Neural cell (in vitro differentiated cells): ENCODE data around the gene POU6F2. TPM values are rescaled to one million over a fixed set of nuclear protein-coding genes. Genes with fewer than 3 reads are reported as not detected.
"Not testable (repeated sequence)": the region's sequence is repeated elsewhere in the genome, so short reads cannot be mapped to it uniquely, and the experiment has no call there.

Experiments used
- H2AFZ ChIP-seq: fragments of 200-600, 300-800 bp; sonication (generic), shearing (Covaris generic); 2 replicates; pipeline ENCODE4 v1.6.0; 2014; ENCODE audit warnings: low read depth, mild to moderate bottlenecking, antibody characterized with exemption, low read length, moderate library complexity
- H3F3A ChIP-seq: fragments of 200-600 bp; shearing (Covaris generic); 2 replicates; pipeline ENCODE4 v1.6.1; 2016; ENCODE audit warnings: mild to moderate bottlenecking, moderate library complexity, mixed read lengths, antibody characterized with exemption, low read length; ENCODE audit not compliant: insufficient read depth, poor library complexity, severe bottlenecking
- H3K27ac ChIP-seq: fragments of 200-600, 300-800 bp; sonication (generic), shearing (Covaris generic); 2 replicates; pipeline ENCODE4 v1.5.1; 2014; ENCODE audit warnings: mild to moderate bottlenecking, low read length, moderate library complexity
- H3K27me3 ChIP-seq: fragments of 300-800, 200-600 bp; sonication (generic), shearing (Covaris generic); 2 replicates; pipeline ENCODE4 v1.6.0; 2014; ENCODE audit warnings: mild to moderate bottlenecking, low read depth, low read length, moderate library complexity; ENCODE audit not compliant: insufficient read depth
- H3K36me3 ChIP-seq: fragments of 300-800, 200-600 bp; sonication (generic), shearing (Covaris generic); 2 replicates; pipeline ENCODE4 v1.5.1; 2014; ENCODE audit warnings: mild to moderate bottlenecking, antibody characterized with exemption, low read length, moderate library complexity; ENCODE audit not compliant: insufficient read depth
- H3K4me2 ChIP-seq: fragments of 300-800, 200-600 bp; sonication (generic), shearing (Covaris generic); 2 replicates; pipeline ENCODE4 v1.6.0; 2014; ENCODE audit warnings: mild to moderate bottlenecking, low read length
- H3K4me3 ChIP-seq: fragments of 300-800, 200-600 bp; sonication (generic), shearing (Covaris generic); 2 replicates; pipeline ENCODE4 v1.5.1; 2014; ENCODE audit warnings: mild to moderate bottlenecking, low read length, moderate library complexity
- H3K79me2 ChIP-seq: fragments of 200-600 bp; shearing (Covaris generic); replicated peaks from 2 replicates; pipeline ENCODE4 v1.6.0; 2014; ENCODE audit warnings: mild to moderate bottlenecking, low read length, moderate library complexity; ENCODE audit not compliant: insufficient read depth
- H3K9ac ChIP-seq: fragments of 300-800, 200-600 bp; sonication (generic), shearing (Covaris generic); 2 replicates; pipeline ENCODE4 v1.6.1; 2016; ENCODE audit warnings: mild to moderate bottlenecking, low read length, mixed read lengths
- H3K9me2 ChIP-seq: fragments of 200-600 bp; shearing (Covaris generic); 2 replicates; pipeline ENCODE4 v1.6.1; 2016; ENCODE audit warnings: mild to moderate bottlenecking, low read length, mixed read lengths; ENCODE audit not compliant: insufficient read depth
- H3K9me3 ChIP-seq: fragments of 200-600, 300-800 bp; sonication (generic), shearing (Covaris generic); 2 replicates; pipeline ENCODE4 v1.6.1; 2016; ENCODE audit warnings: mild to moderate bottlenecking, mixed run types, low read length, moderate library complexity, mixed read lengths
- H4K20me1 ChIP-seq: fragments of 200-600 bp; shearing (Covaris generic); 2 replicates; pipeline ENCODE4 v1.6.1; 2016; ENCODE audit warnings: mild to moderate bottlenecking, mixed run types; ENCODE audit not compliant: insufficient read depth
- EP300 ChIP-seq: fragments of 450-650 bp; conservative IDR thresholded peaks from 2 replicates; pipeline ENCODE4 v1.6.1; 2014; ENCODE audit warnings: antibody characterized with exemption, mild to moderate bottlenecking, moderate library complexity; ENCODE audit not compliant: poor library complexity, severe bottlenecking
- EZH2 ChIP-seq: fragments of 200-600, 300-800 bp; shearing (Covaris generic), sonication (generic); IDR thresholded peaks from 2 replicates; pipeline ENCODE4 v1.6.1; 2014; ENCODE audit warnings: antibody characterized with exemption, low read length, borderline replicate concordance, mild to moderate bottlenecking; ENCODE audit not compliant: insufficient read depth, poor library complexity, severe bottlenecking
- MXI1 ChIP-seq: fragments of 450-650 bp; conservative IDR thresholded peaks from 2 replicates; pipeline ENCODE4 v1.6.1; 2014; ENCODE audit warnings: antibody characterized with exemption, mild to moderate bottlenecking; ENCODE audit not compliant: poor library complexity, severe bottlenecking
- POLR2AphosphoS5 ChIP-seq: IDR thresholded peaks from 2 replicates; pipeline ENCODE4 v1.6.1; 2012
- RAD21 ChIP-seq: fragments of 450-650 bp; conservative IDR thresholded peaks from 2 replicates; pipeline ENCODE4 v1.6.1; 2014; ENCODE audit warnings: antibody characterized with exemption, mild to moderate bottlenecking, moderate library complexity
- SMC3 ChIP-seq: fragments of 450-650 bp; conservative IDR thresholded peaks from 2 replicates; pipeline ENCODE4 v1.6.1; 2014; ENCODE audit warnings: antibody characterized with exemption, mild to moderate bottlenecking, moderate library complexity; ENCODE audit not compliant: poor library complexity
- TAF1 ChIP-seq: IDR thresholded peaks from 2 replicates; pipeline ENCODE4 v1.6.1; 2012; ENCODE audit warnings: low read depth
- polyA plus RNA-seq: library from polyadenylated mRNA; depleted of rRNA; stranded (reverse); fragments of >200 nt; gene quantifications from 2 replicates; pipeline ENCODE4 v1.2.3, GENCODE V29; 2014
- TF ChIP-seq, protein P1 (sequence below): IDR thresholded peaks from 2 replicates; pipeline ENCODE4 v1.6.1; 2012; ENCODE audit warnings: borderline replicate concordance
- TF ChIP-seq, protein P2 (sequence below): fragments of 450-650 bp; IDR thresholded peaks from 2 replicates; pipeline ENCODE4 v1.5.1; 2014; ENCODE audit warnings: antibody characterized with exemption, mild to moderate bottlenecking, moderate library complexity; ENCODE audit not compliant: poor library complexity, severe bottlenecking

Gene POU6F2
- polyA plus RNA-seq, 1 donor from 2014 or later = 2.8 TPM

DNA sequence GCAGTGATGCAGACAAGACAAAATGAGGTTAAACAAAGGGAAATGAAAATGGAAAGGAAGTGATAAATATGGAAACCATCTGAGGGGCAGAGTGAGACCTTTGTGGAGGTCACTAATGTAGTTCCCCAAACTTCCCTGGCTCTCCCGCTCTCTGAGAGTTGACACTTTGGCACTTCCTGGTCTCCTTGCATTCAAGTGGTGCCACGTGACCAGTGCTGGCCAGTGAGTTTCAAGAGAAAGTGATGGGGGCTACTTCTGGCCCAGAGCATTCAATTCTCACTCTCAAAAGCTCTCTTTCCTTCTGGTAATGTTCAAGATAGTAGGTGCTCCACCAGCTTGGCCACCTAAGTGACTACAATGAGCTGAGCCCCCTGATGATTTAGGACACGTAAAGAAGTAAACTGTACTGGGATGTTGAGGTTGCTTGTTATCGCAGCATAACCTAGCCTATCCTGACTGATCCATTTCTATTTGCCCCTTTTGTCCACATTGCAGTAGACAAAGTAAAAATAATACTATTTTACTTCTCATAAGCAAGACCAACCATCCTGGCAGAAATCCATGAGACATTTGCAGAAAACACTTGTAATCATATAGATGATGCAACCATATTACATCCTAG, 346.5 kb downstream of the POU6F2 start:
- no peak overlapping the region for H3K4me3 ChIP-seq
- no peaks in the 10 kb centered on the region for H4K20me1 ChIP-seq
- H3F3A ChIP-seq = no peaks in the 10 kb centered on the region
- TF ChIP-seq, protein P1, sequence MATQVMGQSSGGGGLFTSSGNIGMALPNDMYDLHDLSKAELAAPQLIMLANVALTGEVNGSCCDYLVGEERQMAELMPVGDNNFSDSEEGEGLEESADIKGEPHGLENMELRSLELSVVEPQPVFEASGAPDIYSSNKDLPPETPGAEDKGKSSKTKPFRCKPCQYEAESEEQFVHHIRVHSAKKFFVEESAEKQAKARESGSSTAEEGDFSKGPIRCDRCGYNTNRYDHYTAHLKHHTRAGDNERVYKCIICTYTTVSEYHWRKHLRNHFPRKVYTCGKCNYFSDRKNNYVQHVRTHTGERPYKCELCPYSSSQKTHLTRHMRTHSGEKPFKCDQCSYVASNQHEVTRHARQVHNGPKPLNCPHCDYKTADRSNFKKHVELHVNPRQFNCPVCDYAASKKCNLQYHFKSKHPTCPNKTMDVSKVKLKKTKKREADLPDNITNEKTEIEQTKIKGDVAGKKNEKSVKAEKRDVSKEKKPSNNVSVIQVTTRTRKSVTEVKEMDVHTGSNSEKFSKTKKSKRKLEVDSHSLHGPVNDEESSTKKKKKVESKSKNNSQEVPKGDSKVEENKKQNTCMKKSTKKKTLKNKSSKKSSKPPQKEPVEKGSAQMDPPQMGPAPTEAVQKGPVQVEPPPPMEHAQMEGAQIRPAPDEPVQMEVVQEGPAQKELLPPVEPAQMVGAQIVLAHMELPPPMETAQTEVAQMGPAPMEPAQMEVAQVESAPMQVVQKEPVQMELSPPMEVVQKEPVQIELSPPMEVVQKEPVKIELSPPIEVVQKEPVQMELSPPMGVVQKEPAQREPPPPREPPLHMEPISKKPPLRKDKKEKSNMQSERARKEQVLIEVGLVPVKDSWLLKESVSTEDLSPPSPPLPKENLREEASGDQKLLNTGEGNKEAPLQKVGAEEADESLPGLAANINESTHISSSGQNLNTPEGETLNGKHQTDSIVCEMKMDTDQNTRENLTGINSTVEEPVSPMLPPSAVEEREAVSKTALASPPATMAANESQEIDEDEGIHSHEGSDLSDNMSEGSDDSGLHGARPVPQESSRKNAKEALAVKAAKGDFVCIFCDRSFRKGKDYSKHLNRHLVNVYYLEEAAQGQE = no peak
- no peak for TF ChIP-seq SMC3
- TF ChIP-seq MXI1 = no peak
- TF ChIP-seq EP300 = no peak
- TF ChIP-seq RAD21 = no peak
- no peak for TF ChIP-seq TAF1
- TF ChIP-seq, protein P2, sequence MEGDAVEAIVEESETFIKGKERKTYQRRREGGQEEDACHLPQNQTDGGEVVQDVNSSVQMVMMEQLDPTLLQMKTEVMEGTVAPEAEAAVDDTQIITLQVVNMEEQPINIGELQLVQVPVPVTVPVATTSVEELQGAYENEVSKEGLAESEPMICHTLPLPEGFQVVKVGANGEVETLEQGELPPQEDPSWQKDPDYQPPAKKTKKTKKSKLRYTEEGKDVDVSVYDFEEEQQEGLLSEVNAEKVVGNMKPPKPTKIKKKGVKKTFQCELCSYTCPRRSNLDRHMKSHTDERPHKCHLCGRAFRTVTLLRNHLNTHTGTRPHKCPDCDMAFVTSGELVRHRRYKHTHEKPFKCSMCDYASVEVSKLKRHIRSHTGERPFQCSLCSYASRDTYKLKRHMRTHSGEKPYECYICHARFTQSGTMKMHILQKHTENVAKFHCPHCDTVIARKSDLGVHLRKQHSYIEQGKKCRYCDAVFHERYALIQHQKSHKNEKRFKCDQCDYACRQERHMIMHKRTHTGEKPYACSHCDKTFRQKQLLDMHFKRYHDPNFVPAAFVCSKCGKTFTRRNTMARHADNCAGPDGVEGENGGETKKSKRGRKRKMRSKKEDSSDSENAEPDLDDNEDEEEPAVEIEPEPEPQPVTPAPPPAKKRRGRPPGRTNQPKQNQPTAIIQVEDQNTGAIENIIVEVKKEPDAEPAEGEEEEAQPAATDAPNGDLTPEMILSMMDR = no peak
- no peak for TF ChIP-seq POLR2AphosphoS5
- no peak for TF ChIP-seq EZH2
- no peaks in the 10 kb centered on the region for H3K9me2 ChIP-seq
- H3K36me3 ChIP-seq = no peaks in the 10 kb centered on the region
- H3K79me2 ChIP-seq = no peaks in the 10 kb centered on the region
- H3K4me2 ChIP-seq = no peak overlapping the region
- H2AFZ ChIP-seq = no peak overlapping the region
- no peaks in the 10 kb centered on the region for H3K9me3 ChIP-seq
- H3K27ac ChIP-seq = no peak overlapping the region
- H3K27me3 ChIP-seq = no peaks in the 10 kb centered on the region
- no peak overlapping the region for H3K9ac ChIP-seq

DNA sequence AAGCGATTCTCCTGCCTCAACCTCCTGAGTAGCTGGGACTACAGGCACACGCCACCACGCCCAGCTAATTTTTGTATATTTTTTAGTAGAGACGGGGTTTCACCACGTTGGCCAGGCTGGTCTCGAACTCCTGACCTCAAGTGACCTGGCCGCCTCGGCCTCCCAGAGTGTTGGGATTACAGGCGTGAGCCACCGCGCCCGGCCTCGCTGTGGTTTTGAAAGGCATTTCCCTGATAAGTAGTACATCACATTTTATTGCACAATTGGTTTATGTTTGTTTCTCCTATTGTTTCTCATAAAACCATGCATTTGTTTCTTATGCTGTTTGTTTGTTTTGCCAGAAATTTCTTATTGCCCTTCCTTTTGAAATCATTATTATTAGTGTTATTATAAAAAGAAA, 353.9 kb downstream of the POU6F2 start:
- not testable (repeated sequence) for H3K9ac ChIP-seq, H4K20me1 ChIP-seq, H3K4me3 ChIP-seq, H3K36me3 ChIP-seq, H2AFZ ChIP-seq, H3K27me3 ChIP-seq, H3K9me3 ChIP-seq, H3F3A ChIP-seq, H3K27ac ChIP-seq, H3K79me2 ChIP-seq, H3K4me2 ChIP-seq, H3K9me2 ChIP-seq

DNA sequence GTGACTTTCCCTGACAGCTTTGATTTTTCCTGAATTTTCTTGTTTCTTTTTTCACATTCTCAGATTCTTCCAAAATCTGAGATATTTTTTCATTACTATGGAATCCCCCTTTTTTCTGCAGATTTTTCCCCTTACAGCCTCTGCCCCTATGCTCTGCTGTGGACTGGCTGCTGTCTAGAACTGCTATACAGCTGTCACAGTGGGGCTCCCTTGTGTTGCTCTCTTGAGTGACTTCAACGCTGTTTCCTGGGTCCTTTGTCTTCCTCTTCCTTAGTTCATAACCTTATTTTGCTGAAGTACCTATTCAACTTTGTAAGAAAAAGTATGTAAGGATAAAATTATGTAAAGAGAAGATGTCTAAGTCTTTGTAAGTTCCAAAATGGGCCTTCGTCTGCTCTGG, 354.4 kb downstream of the POU6F2 start:
- Histone ChIP-seq H3K79me2 (no peaks in the 10 kb centered on the region), H3K9ac (no peak overlapping the region), H4K20me1 (no peaks in the 10 kb centered on the region), H2AFZ (no peak overlapping the region), H3K9me2 (no peaks in the 10 kb centered on the region), H3F3A (no peaks in the 10 kb centered on the region), H3K9me3 (no peaks in the 10 kb centered on the region), H3K36me3 (no peaks in the 10 kb centered on the region), H3K27me3 (no peaks in the 10 kb centered on the region), H3K4me3 (no peak overlapping the region), H3K4me2 (no peak overlapping the region), H3K27ac (no peak overlapping the region)
- TF ChIP-seq POLR2AphosphoS5 = no peak
- no peak for TF ChIP-seq SMC3
- TF ChIP-seq, protein P1 = no peak
- no peak for TF ChIP-seq EZH2
- no peak for TF ChIP-seq EP300
- TF ChIP-seq RAD21 = no peak
- TF ChIP-seq, protein P2 = no peak
- TF ChIP-seq MXI1 = no peak
- no peak for TF ChIP-seq TAF1
